Measurements from ENCODE around the gene C2CD4B.

C2CD4B gene

GRCh38 chr15:62118520-62119226, 46.4 kb downstream of the C2CD4B start:
- DNase-seq = no peak

DNA sequence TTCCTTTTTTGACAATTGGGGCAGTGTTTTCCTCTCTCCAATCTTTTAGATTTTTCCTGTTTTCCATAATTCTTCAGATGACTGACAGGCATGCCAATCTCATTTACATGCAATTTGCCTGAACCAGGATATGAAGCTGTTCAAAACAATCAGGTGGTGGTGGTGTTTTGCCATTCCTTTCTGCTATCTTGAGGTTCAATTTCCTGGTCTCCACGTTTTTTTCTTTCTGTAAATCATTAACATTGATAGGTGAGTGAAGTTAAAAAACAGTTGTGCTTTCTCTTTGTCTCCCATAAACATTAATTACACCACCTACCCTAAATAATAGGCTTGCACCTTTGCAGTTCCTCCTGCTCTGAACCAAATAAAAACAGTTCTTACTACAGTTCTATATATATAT, 49.2 kb downstream of the C2CD4B start:
- DNase-seq = no peak

All from DMS79 treated with DMSO at 0.1 percent for 48 hours (cell line).